ENCODE measurements around the gene BPIFB6.

GRCh38 chr20:33013701-33014326 is 17.6 kb upstream of the BPIFB6 start:
- TF ChIP-seq, protein P1, sequence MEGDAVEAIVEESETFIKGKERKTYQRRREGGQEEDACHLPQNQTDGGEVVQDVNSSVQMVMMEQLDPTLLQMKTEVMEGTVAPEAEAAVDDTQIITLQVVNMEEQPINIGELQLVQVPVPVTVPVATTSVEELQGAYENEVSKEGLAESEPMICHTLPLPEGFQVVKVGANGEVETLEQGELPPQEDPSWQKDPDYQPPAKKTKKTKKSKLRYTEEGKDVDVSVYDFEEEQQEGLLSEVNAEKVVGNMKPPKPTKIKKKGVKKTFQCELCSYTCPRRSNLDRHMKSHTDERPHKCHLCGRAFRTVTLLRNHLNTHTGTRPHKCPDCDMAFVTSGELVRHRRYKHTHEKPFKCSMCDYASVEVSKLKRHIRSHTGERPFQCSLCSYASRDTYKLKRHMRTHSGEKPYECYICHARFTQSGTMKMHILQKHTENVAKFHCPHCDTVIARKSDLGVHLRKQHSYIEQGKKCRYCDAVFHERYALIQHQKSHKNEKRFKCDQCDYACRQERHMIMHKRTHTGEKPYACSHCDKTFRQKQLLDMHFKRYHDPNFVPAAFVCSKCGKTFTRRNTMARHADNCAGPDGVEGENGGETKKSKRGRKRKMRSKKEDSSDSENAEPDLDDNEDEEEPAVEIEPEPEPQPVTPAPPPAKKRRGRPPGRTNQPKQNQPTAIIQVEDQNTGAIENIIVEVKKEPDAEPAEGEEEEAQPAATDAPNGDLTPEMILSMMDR (IDR thresholded peaks at IDR 0.05): no peak
- no peak for TF ChIP-seq POLR2A (IDR thresholded peaks at IDR 0.05)

Measured in esophagus squamous epithelium (tissue), 4 donors.